Neuronal stem cell (in vitro differentiated cells): ENCODE data around the gene SCNN1A.

Source experiments
- DNase-seq: peaks from one replicate; pipeline ENCODE4 v3.0.0-alpha.2; 2013; ENCODE audit warnings: low spot score
- H2AFZ ChIP-seq: one replicate; pipeline ENCODE4 v1.6.1; 2013; ENCODE audit warnings: mild to moderate bottlenecking, low read length, inconsistent platforms
- H2AK5ac ChIP-seq: 2 replicates; pipeline ENCODE4 v1.6.1; 2013; ENCODE audit warnings: low read depth, mild to moderate bottlenecking, inconsistent platforms, low read length, moderate library complexity, mixed read lengths
- H2BK120ac ChIP-seq: 2 replicates; pipeline ENCODE4 v1.6.1; 2013; ENCODE audit warnings: low read depth, mild to moderate bottlenecking, inconsistent platforms, low read length, moderate library complexity, mixed read lengths
- H2BK12ac ChIP-seq: one replicate; pipeline ENCODE4 v1.6.1; 2013; ENCODE audit warnings: low read length, inconsistent platforms
- H2BK15ac ChIP-seq: 2 replicates; pipeline ENCODE4 v1.6.1; 2013; ENCODE audit warnings: mild to moderate bottlenecking, low read length, inconsistent platforms, mixed read lengths
- H2BK5ac ChIP-seq: one replicate; pipeline ENCODE4 v1.6.1; 2013; ENCODE audit warnings: inconsistent platforms, mild to moderate bottlenecking, low read length, moderate library complexity
- H3K14ac ChIP-seq: one replicate; pipeline ENCODE4 v1.6.1; 2013; ENCODE audit warnings: low read length, inconsistent platforms
- H3K18ac ChIP-seq: 2 replicates; pipeline ENCODE4 v1.6.1; 2013; ENCODE audit warnings: low read length, inconsistent platforms
- H3K23ac ChIP-seq: 2 replicates; pipeline ENCODE4 v1.6.1; 2013; ENCODE audit warnings: low read depth, mild to moderate bottlenecking, mixed read lengths, low read length, inconsistent platforms; ENCODE audit not compliant: poor library complexity
- H3K27ac ChIP-seq: replicated peaks from 3 replicates; pipeline ENCODE4 v1.5.1; 2013; ENCODE audit warnings: low read length, inconsistent platforms
- H3K27me3 ChIP-seq, 3 experiments: 2 replicates each; pipeline ENCODE4 v1.6.1; 2013; ENCODE audit warnings: low read length in 3 of 3, mild to moderate bottlenecking in 2 of 3, inconsistent platforms in 1 of 3, low read depth in 1 of 3, mixed read lengths in 1 of 3, moderate library complexity in 1 of 3; ENCODE audit not compliant: control insufficient read depth in 3 of 3, insufficient read depth in 3 of 3
- H3K36me3 ChIP-seq, 2 donors: replicated peaks in 1 of 2; 2 replicates each; pipeline ENCODE4 v1.6.1; 2013; ENCODE audit warnings: low read length in 2 of 2; ENCODE audit not compliant: control insufficient read depth in 2 of 2, insufficient read depth in 2 of 2
- H3K4ac ChIP-seq: 2 replicates; pipeline ENCODE4 v1.6.1; 2013; ENCODE audit warnings: inconsistent platforms, mild to moderate bottlenecking, low read length, moderate library complexity
- H3K4me1 ChIP-seq, 2 donors: 1 replicate in 1 of 2; 2 replicates in 1 of 2; pipeline ENCODE4 v1.6.1; 2013; ENCODE audit warnings: low read length in 2 of 2, low read depth in 1 of 2; ENCODE audit not compliant: control insufficient read depth in 2 of 2, insufficient read depth in 1 of 2
- H3K4me2 ChIP-seq: one replicate; pipeline ENCODE4 v1.6.1; 2013; ENCODE audit warnings: mild to moderate bottlenecking, low read length, inconsistent platforms; ENCODE audit not compliant: insufficient read depth, poor library complexity, severe bottlenecking
- H3K4me3 ChIP-seq, 2 donors: 2 replicates each; pipeline ENCODE4 v1.5.1; 2013; ENCODE audit warnings: low read length in 2 of 2, mild to moderate bottlenecking in 2 of 2, inconsistent platforms in 1 of 2, moderate library complexity in 1 of 2
- H3K79me1 ChIP-seq: one replicate; pipeline ENCODE4 v1.6.1; 2013; ENCODE audit warnings: low read depth, mild to moderate bottlenecking, inconsistent platforms, low read length, moderate library complexity
- H3K9ac ChIP-seq: one replicate; pipeline ENCODE4 v1.6.1; 2013; ENCODE audit warnings: mild to moderate bottlenecking, low read depth, low read length, inconsistent platforms; ENCODE audit not compliant: poor library complexity
- H3K9me3 ChIP-seq, 2 donors: replicated peaks in 1 of 2; 2 replicates each; pipeline versions ENCODE3 to v1.6.1; 2013; ENCODE audit warnings: low read length in 2 of 2, mild to moderate bottlenecking in 2 of 2, inconsistent platforms in 1 of 2, low read depth in 1 of 2, mixed read lengths in 1 of 2, moderate library complexity in 1 of 2; ENCODE audit not compliant: control insufficient read depth in 2 of 2, insufficient read depth in 1 of 2
- H4K8ac ChIP-seq: one replicate; pipeline ENCODE4 v1.6.1; 2013; ENCODE audit warnings: low read depth, mild to moderate bottlenecking, inconsistent platforms, low read length, moderate library complexity
- H4K91ac ChIP-seq: one replicate; pipeline ENCODE4 v1.6.1; 2013; ENCODE audit warnings: low read length, low read depth, mild to moderate bottlenecking, inconsistent platforms; ENCODE audit not compliant: poor library complexity
- WGBS, 2 donors: extraction: QIAGEN DNeasy Blood & Tissue Kit; methylation state at CpG; one replicate each; pipeline ENCODE4 v1.1.7; 2013; ENCODE audit warnings: missing lambda C conversion rate in 2 of 2, mixed read lengths in 1 of 2; ENCODE audit not compliant: insufficient read length in 2 of 2, insufficient replicate concordance in 1 of 2; ENCODE audit errors: extremely low coverage in 2 of 2; 5-methylcytosine and 5-hydroxymethylcytosine counted together

SCNN1A gene

GRCh38 chr12:6351622-6352021, 23.7 kb downstream of the SCNN1A start:
- no peak overlapping the region for H3K14ac ChIP-seq
- no peak overlapping the region for H3K9ac ChIP-seq
- H2AFZ ChIP-seq, result no peak overlapping the region
- no peaks in the 10 kb centered on the region for H3K79me1 ChIP-seq
- no peak overlapping the region for H2BK15ac ChIP-seq
- WGBS, 2 donors, result no CpG with 5 or more reads among the region's 5 CpGs
- H3K4ac ChIP-seq, result no peak overlapping the region
- H4K8ac ChIP-seq, result no peak overlapping the region
- no peak overlapping the region for H3K4me2 ChIP-seq
- H2BK120ac ChIP-seq, result no peak overlapping the region
- H2BK12ac ChIP-seq, result no peak overlapping the region
- no peak overlapping the region for H2BK5ac ChIP-seq
- DNase-seq, result no peak
- H3K9me3 ChIP-seq, result peaks cover 4% of the 10 kb centered on the region in 2 donors
- no peak overlapping the region for H3K23ac ChIP-seq
- no peaks in the 10 kb centered on the region for H3K4me1 ChIP-seq
- H3K36me3 ChIP-seq, result no peaks in the 10 kb centered on the region
- no peak overlapping the region for H4K91ac ChIP-seq
- H2AK5ac ChIP-seq, result no peak overlapping the region
- no peak overlapping the region for H3K27ac ChIP-seq
- no peak overlapping the region for H3K4me3 ChIP-seq
- no peak overlapping the region for H3K18ac ChIP-seq
- H3K27me3 ChIP-seq, result no peaks in the 10 kb centered on the region

- H3K23ac ChIP-seq, result no peak overlapping the region
- DNase-seq, result no peak
- H4K91ac ChIP-seq, result peak overlapping the region; percentile 91
- no peak overlapping the region for H3K14ac ChIP-seq
- peaks cover 1 to 7% of the 10 kb centered on the region in 2 donors for H3K9me3 ChIP-seq
- no peaks in the 10 kb centered on the region for H3K36me3 ChIP-seq
- H2BK120ac ChIP-seq, result no peak overlapping the region
- H3K4me1 ChIP-seq, result peaks cover 4 to 6% of the 10 kb centered on the region in 2 donors
- H2BK15ac ChIP-seq, result peak overlapping the region; percentile 86
- H2BK5ac ChIP-seq, result no peak overlapping the region
- H3K27me3 ChIP-seq, result no peaks in the 10 kb centered on the region
- peak overlapping the region; percentile 41 for H2AFZ ChIP-seq
- no peak overlapping the region for H2BK12ac ChIP-seq
- H3K79me1 ChIP-seq, result no peaks in the 10 kb centered on the region
- no peak overlapping the region for H3K18ac ChIP-seq
- H2AK5ac ChIP-seq, result peak overlapping the region; percentile 77
- no peak overlapping the region for H3K4me3 ChIP-seq
- H4K8ac ChIP-seq, result no peak overlapping the region
- H3K4ac ChIP-seq, result no peak overlapping the region
- no peak overlapping the region for H3K9ac ChIP-seq
- no peak overlapping the region for H3K4me2 ChIP-seq
- WGBS, 2 donors, result no CpG with 5 or more reads among the region's 19 CpGs
- no peak overlapping the region for H3K27ac ChIP-seq
Observed at GRCh38 chr12:6347367-6348338, 27.7 kb downstream of the SCNN1A start.

GRCh38 chr12:6346942-6347341, 28.4 kb downstream of the SCNN1A start:
- H3K27ac ChIP-seq, result no peak overlapping the region
- H4K91ac ChIP-seq, result no peak overlapping the region
- peaks cover 10 to 13% of the 10 kb centered on the region in 2 donors for H3K4me1 ChIP-seq
- no peak overlapping the region for H3K14ac ChIP-seq
- H3K23ac ChIP-seq, result no peak overlapping the region
- H2BK15ac ChIP-seq, result peak overlapping the region; percentile 86
- H3K9me3 ChIP-seq, result peaks cover 1 to 7% of the 10 kb centered on the region in 2 donors
- H3K4me3 ChIP-seq, result no peak overlapping the region
- WGBS, 2 donors, result no CpG with 5 or more reads among the region's 8 CpGs
- H2AK5ac ChIP-seq, result no peak overlapping the region
- no peak for DNase-seq
- H3K4ac ChIP-seq, result no peak overlapping the region
- no peak overlapping the region for H3K18ac ChIP-seq
- H3K36me3 ChIP-seq, result no peaks in the 10 kb centered on the region
- peak overlapping the region; percentile 41 for H2AFZ ChIP-seq
- no peaks in the 10 kb centered on the region for H3K27me3 ChIP-seq
- no peaks in the 10 kb centered on the region for H3K79me1 ChIP-seq
- no peak overlapping the region for H3K4me2 ChIP-seq
- no peak overlapping the region for H3K9ac ChIP-seq
- no peak overlapping the region for H4K8ac ChIP-seq
- no peak overlapping the region for H2BK120ac ChIP-seq
- no peak overlapping the region for H2BK5ac ChIP-seq
- H2BK12ac ChIP-seq, result no peak overlapping the region

- Histone ChIP-seq H3K4me1 (peaks cover 10 to 13% of the 10 kb centered on the region in 2 donors), H3K27ac (no peak overlapping the region), H3K4ac (no peak overlapping the region), H3K79me1 (no peaks in the 10 kb centered on the region), H3K23ac (no peak overlapping the region), H3K18ac (peak overlapping the region; percentile 32), H3K27me3 (no peaks in the 10 kb centered on the region), H4K91ac (no peak overlapping the region), H4K8ac (no peak overlapping the region), H3K9me3 (peaks cover 1 to 7% of the 10 kb centered on the region in 2 donors), H2AK5ac (no peak overlapping the region), H2BK120ac (no peak overlapping the region), H2BK15ac (no peak overlapping the region), H3K14ac (no peak overlapping the region), H2AFZ (no peak overlapping the region), H3K9ac (peak overlapping the region; percentile 74), H3K4me2 (no peak overlapping the region), H3K4me3 (no peak overlapping the region), H3K36me3 (no peaks in the 10 kb centered on the region), H2BK5ac (no peak overlapping the region), H2BK12ac (no peak overlapping the region)
- DNase-seq, result no peak
- WGBS, 2 donors, result no CpG with 5 or more reads among the region's 5 CpGs
Observed at GRCh38 chr12:6346235-6346832, 29.0 kb downstream of the SCNN1A start.
